VCaP (cell line): Measurements from ENCODE around the gene BYSL.

Experiments used
- H3K27ac ChIP-seq: fragments of 450-650 bp; 2 replicates; pipeline ENCODE4 v1.5.1; 2017
- CTCF ChIP-seq: fragments of 450-650 bp; conservative IDR thresholded peaks from 2 replicates; pipeline ENCODE4 v1.5.1; 2017; ENCODE audit warnings: mild to moderate bottlenecking, moderate library complexity

The BYSL gene

DNA sequence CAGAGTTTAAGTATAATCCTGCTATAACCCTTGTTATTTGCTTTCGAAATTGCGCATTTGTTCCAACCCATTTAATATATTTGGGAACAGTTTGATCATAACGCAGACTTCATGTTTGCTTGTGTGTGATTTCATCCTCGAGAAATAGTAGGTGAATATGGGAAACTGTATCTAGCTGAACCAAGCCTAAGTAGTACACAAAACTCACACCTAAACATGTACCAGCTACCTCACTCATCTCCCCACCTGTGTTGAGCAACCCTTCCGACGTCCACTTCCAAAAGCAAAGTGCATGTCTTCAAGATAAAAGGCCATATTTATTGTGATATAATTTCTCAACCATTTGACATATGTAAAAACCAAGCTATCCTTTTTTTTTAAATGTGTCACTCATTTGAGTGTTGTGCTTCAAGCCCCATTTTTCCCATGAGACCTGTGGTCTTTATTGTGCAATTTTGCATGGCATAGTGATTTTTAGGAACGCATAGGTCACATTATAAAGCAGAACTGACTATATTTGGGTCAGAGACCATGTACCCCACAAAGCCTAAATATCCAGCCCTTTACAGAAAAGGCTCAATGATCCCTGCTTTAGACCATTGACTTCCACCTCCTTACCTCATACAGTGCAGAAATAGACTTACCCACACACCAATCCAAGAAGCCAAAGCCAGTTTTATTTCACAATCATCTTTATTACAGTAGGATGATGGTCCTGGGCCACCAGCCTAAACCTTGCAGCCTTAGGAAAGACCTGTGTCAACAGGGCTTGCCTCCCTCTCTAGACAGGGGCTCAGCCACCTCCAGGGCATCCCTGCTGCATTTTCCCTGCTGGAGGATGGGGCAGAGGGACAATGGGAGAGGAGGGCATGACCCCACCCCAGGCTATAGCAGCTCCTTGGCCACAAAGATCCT is 13.2 kb downstream of the BYSL start:
- no peak overlapping the region for H3K27ac ChIP-seq
- TF ChIP-seq CTCF: no peak

- H3K27ac ChIP-seq: no peak overlapping the region
- no peak for TF ChIP-seq CTCF
These were observed 13.9 kb downstream of the BYSL start for GRCh38 chr6:41935193-41935574.

GRCh38 chr6:41935685-41936072 is 14.4 kb downstream of the BYSL start:
- H3K27ac ChIP-seq: peak overlapping the region; percentile 7; the same call in 1 of the 2 replicates

DNA sequence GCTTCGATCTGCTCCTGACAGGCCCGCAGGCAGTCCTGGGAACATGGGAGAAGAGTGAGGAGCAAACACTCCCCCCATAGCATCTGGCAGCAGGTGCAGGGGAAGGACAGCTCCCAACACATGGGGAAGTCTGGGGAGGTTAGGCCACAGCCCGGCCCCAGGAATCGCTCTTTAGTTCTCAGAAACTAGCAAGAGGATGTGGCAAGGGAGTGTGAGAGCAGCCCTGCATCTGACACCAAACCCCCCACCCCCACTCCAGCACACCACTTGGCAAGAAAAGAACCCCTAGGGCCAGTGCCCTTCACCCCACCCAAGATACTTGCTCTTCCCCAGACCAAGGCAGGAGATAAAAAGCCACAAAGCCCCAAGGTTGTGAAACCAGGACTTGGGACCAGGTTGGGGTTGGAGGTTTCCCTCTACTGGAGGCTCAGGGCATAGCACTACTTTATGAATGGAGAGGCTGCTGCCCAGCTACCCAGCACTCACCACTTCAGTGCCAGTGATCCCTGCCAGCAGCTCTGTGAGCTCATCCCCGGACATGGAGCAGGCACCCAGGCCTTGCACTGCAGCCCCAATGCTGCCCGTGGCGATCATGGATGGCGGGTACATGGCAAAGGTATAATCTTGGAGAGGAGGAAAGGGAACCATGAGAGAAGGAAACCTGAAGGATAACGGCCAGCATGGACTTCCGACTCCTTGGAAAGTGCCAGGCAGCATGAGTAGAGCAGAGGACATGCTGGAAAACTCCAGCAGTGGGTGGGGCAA is 15.0 kb downstream of the BYSL start:
- TF ChIP-seq CTCF: peak; percentile 88
- H3K27ac ChIP-seq: peak overlapping the region; percentile 7; the same call in 1 of the 2 replicates

More at GRCh38 chr6:41935685-41936072, 14.4 kb downstream of the BYSL start:
- no peak for TF ChIP-seq CTCF

DNA sequence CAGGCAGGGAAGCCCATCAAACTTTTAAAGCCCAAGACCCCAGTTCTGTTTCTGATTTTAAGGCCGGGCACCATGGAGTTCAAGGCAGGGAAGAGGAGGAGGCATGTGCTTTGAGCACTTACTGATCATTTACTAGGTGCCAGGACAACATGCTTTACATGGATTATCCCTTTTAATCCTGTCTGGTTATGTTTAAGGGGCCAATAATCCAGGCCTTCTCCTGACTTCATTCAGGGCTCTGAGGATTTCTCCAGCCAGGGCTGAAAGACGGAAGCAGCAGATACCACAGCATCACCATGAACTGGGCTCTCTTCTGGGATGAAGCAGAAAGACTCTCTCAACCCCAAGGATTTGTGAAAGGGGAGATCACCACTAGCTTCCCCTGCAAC is 16.2 kb downstream of the BYSL start:
- H3K27ac ChIP-seq: no peak overlapping the region

GRCh38 chr6:41937861-41938574 is 16.7 kb downstream of the BYSL start:
- no peak overlapping the region for H3K27ac ChIP-seq
- TF ChIP-seq CTCF: no peak

More for the DNA sequence above, 16.2 kb downstream of the BYSL start:
- no peak for TF ChIP-seq CTCF
